HCT116 (cell line): ENCODE results near the gene KCNE4. TPM values are rescaled to one million over a fixed set of nuclear protein-coding genes. Genes with fewer than 3 reads are reported as not detected.

Experiments used
- ATAC-seq: fragments of 200-7000 bp; cut with Tn5 transposase; 2 replicates; pipeline ENCODE4 v1.9.1; 2020; ENCODE audit warnings: mild to moderate bottlenecking, moderate library complexity
- BruUV-seq: library from RNA; stranded (reverse); fragments of 400-500 nt; replicated peaks from 2 replicates; lab custom pipeline; 2021; lab: Mats Ljungman, UMichigan
- CTCF ChIA-PET: fragments of 300-600 bp; sonication (Branson Sonifier 250); formaldehyde crosslinking; loops from one replicate; lab custom pipeline; 2021; ENCODE audit warnings: antibody characterized with exemption; lab: Charles Lee
- POLR2A ChIA-PET: fragments of 300-600, 350-600 bp; sonication (Branson Sonifier 250); formaldehyde crosslinking; loops from one replicate; lab custom pipeline; 2021; ENCODE audit warnings: antibody characterized with exemption; lab: Charles Lee
- RAD21 ChIA-PET, 2 experiments: fragments of 300-600 bp; sonication (Branson Sonifier 250); formaldehyde crosslinking; loops; one replicate each; lab custom pipeline; 2023; ENCODE audit warnings: low total read pairs in 2 of 2; ENCODE audit not compliant: uncharacterized antibody in 2 of 2, unreplicated experiment in 2 of 2, low non-redundant PET in 1 of 2; lab: Charles Lee
- DNase-seq: peaks from one replicate; pipeline ENCODE4 v3.0.0-alpha.2; 2010; ENCODE audit warnings: low read depth, low spot score
- H2AFZ ChIP-seq: fragments of 200-600 bp; shearing (Covaris generic), sonication (generic); 2 replicates; pipeline ENCODE4 v1.6.1; 2017; ENCODE audit warnings: low read depth, mixed run types, mixed read lengths, antibody characterized with exemption, low read length; ENCODE audit not compliant: poor library complexity, severe bottlenecking
- H3K27ac ChIP-seq: 2 replicates; pipeline ENCODE4 v1.5.1; 2012; ENCODE audit warnings: low read depth, low read length
- H3K27me3 ChIP-seq: fragments of 200-600 bp; sonication (generic); 2 replicates; pipeline ENCODE4 v1.6.1; 2016; ENCODE audit warnings: mixed run types, low read length, mixed read lengths; ENCODE audit not compliant: insufficient read depth
- H3K36me3 ChIP-seq, 2 experiments: fragments of 200-500 bp in 1 of 2; fragments of 200-600 bp in 1 of 2; sonication (Bioruptor generic) in 1 of 2; sonication (generic) in 1 of 2; 2 replicates each; pipeline versions ENCODE4 v1.5.1 to v1.6.1; 2014 to 2016; ENCODE audit warnings: low read length in 2 of 2, inconsistent platforms in 1 of 2, mixed read lengths in 1 of 2, mixed run types in 1 of 2; ENCODE audit not compliant: insufficient read depth in 2 of 2, control insufficient read depth in 1 of 2
- H3K4me1 ChIP-seq, 2 experiments: fragments of 200-600 bp in 1 of 2; sonication (generic) in 1 of 2; 2 replicates each; pipeline versions ENCODE4 v1.5.1 to v1.6.1; 2012 to 2017; ENCODE audit warnings: low read length in 2 of 2, inconsistent platforms in 1 of 2, mild to moderate bottlenecking in 1 of 2, mixed read lengths in 1 of 2, mixed run types in 1 of 2, moderate library complexity in 1 of 2; ENCODE audit not compliant: insufficient read depth in 2 of 2, control insufficient read depth in 1 of 2
- H3K4me2 ChIP-seq: fragments of 200-600 bp; sonication (generic); 2 replicates; pipeline ENCODE4 v1.6.1; 2017; ENCODE audit warnings: mixed run types, low read length, mixed read lengths
- H3K4me3 ChIP-seq, 2 experiments: fragments of 200-600 bp in 1 of 2; sonication (generic) in 1 of 2; replicated peaks in 1 of 2; 2 replicates each; pipeline ENCODE4 v1.5.1; 2011 to 2016; ENCODE audit warnings: low read length in 2 of 2, control low read depth in 1 of 2, low read depth in 1 of 2, mild to moderate bottlenecking in 1 of 2, mixed read lengths in 1 of 2, mixed run types in 1 of 2
- H3K79me2 ChIP-seq: fragments of 200-600 bp; sonication (generic); 2 replicates; pipeline ENCODE4 v1.6.1; 2017; ENCODE audit warnings: mild to moderate bottlenecking, mixed run types, low read length, moderate library complexity, mixed read lengths; ENCODE audit not compliant: insufficient read depth
- H3K9ac ChIP-seq: fragments of 200-600 bp; sonication (generic); 2 replicates; pipeline ENCODE4 v1.6.1; 2016; ENCODE audit warnings: low read length, mixed read lengths
- H3K9me2 ChIP-seq: fragments of 200-600 bp; sonication (generic), shearing (Covaris generic); 2 replicates; pipeline ENCODE4 v1.6.1; 2017; ENCODE audit warnings: mixed run types, mild to moderate bottlenecking, moderate library complexity; ENCODE audit not compliant: insufficient read depth
- H3K9me3 ChIP-seq, 2 experiments: fragments of 200-500 bp in 1 of 2; fragments of 200-600 bp in 1 of 2; sonication (Bioruptor generic) in 1 of 2; sonication (generic) in 1 of 2; 2 replicates each; pipeline ENCODE4 v1.6.1; 2014 to 2017; ENCODE audit warnings: low read length in 2 of 2, mixed read lengths in 2 of 2, inconsistent platforms in 1 of 2, low read depth in 1 of 2, mild to moderate bottlenecking in 1 of 2, mixed run types in 1 of 2, moderate library complexity in 1 of 2; ENCODE audit not compliant: control insufficient read depth in 1 of 2, insufficient read depth in 1 of 2
- H4K20me1 ChIP-seq: fragments of 200-600 bp; sonication (generic), shearing (Covaris generic); 2 replicates; pipeline ENCODE4 v1.6.1; 2017; ENCODE audit warnings: mixed run types, mild to moderate bottlenecking, moderate library complexity; ENCODE audit not compliant: insufficient read depth
- ATF3 ChIP-seq: IDR thresholded peaks from 2 replicates; pipeline ENCODE4 v1.6.1; 2012
- CBX3 ChIP-seq: IDR thresholded peaks from 2 replicates; pipeline ENCODE4 v1.6.1; 2012; ENCODE audit warnings: low read depth
- EGR1 ChIP-seq: IDR thresholded peaks from 2 replicates; pipeline ENCODE4 v1.6.1; 2012; ENCODE audit warnings: low read depth
- ELF1 ChIP-seq: IDR thresholded peaks from 2 replicates; pipeline ENCODE4 v1.6.1; 2012; ENCODE audit warnings: low read depth, borderline replicate concordance
- EZH2phosphoT487 ChIP-seq: fragments of 200-600 bp; IDR thresholded peaks from 2 replicates; pipeline ENCODE4 v1.6.1; 2018; ENCODE audit warnings: antibody characterized with exemption, borderline replicate concordance
- FOSL1 ChIP-seq: IDR thresholded peaks from 2 replicates; pipeline ENCODE4 v1.6.1; 2012; ENCODE audit warnings: low read depth
- JUND ChIP-seq: IDR thresholded peaks from 2 replicates; pipeline ENCODE4 v1.6.1; 2012
- POLR2A ChIP-seq: IDR thresholded peaks from 2 replicates; pipeline ENCODE4 v1.7.0; 2011; ENCODE audit warnings: borderline replicate concordance; ENCODE audit not compliant: insufficient read depth, insufficient read length; ENCODE audit errors: extremely low read depth
- POLR2AphosphoS5 ChIP-seq: IDR thresholded peaks from 2 replicates; pipeline ENCODE4 v1.6.1; 2011; ENCODE audit warnings: mild to moderate bottlenecking, low read depth, low read length, moderate library complexity
- RAD21 ChIP-seq: IDR thresholded peaks from 2 replicates; pipeline ENCODE4 v1.6.1; 2012; ENCODE audit warnings: low read depth, mild to moderate bottlenecking
- REST ChIP-seq: IDR thresholded peaks from 2 replicates; pipeline ENCODE4 v1.6.1; 2012; ENCODE audit warnings: low read depth
- TCF7L2 ChIP-seq: IDR thresholded peaks from 2 replicates; pipeline ENCODE4 v1.7.0; 2011; ENCODE audit warnings: borderline replicate concordance, inconsistent platforms; ENCODE audit not compliant: insufficient read depth, insufficient read length; ENCODE audit errors: extremely low read depth
- ZNF274 ChIP-seq: fragments of 200-500 bp; sonication (Bioruptor generic); IDR thresholded peaks from 2 replicates; pipeline ENCODE4 v1.6.1; 2014; ENCODE audit warnings: mild to moderate bottlenecking, low read depth, low read length, inconsistent platforms
- intact Hi-C: fragments of 100-400 bp; cut with micrococcal nuclease; formaldehyde crosslinking; loops from 2 replicates; pipeline ENCODE4 v1.10.0; 2022
- total RNA-seq: library from RNA; stranded (reverse); gene quantifications from one replicate; pipeline ENCODE4 v1.2.1, GENCODE V29; 2021; ENCODE audit not compliant: unreplicated experiment

Gene KCNE4
- total RNA-seq, 1 experiment from 2014 or later, result not detected

- no TSS peak for BruUV-seq
- Histone ChIP-seq H3K27me3 (no peaks in the 10 kb centered on the region), H3K36me3 (no peaks in the 10 kb centered on the region), H3K9me3 (no peaks in the 10 kb centered on the region), H3K27ac (no peak overlapping the region), H3K9ac (no peak overlapping the region), H3K79me2 (no peaks in the 10 kb centered on the region), H3K9me2 (no peaks in the 10 kb centered on the region), H3K4me3 (no peak overlapping the region), H3K4me2 (no peak overlapping the region), H2AFZ (no peak overlapping the region), H3K4me1 (peaks cover 8 to 15% of the 10 kb centered on the region in 2 experiments; a peak in 3 of 4 replicates), H4K20me1 (no peaks in the 10 kb centered on the region)
- DNase-seq (no peak), ATAC-seq (no peak)
- ChIA-PET RAD21 (no interaction called here), CTCF (no interaction called here), POLR2A (no interaction called here)
- TF ChIP-seq REST (no peak), EZH2phosphoT487 (no peak), ATF3 (no peak), CBX3 (no peak)
- intact Hi-C loops, result no loop called here
These were observed 45.9 kb downstream of the KCNE4 start for GRCh38 chr2:223097888-223098383.

GRCh38 chr2:223099561-223099960 lies 47.6 kb downstream of the KCNE4 start:
- no peak overlapping the region for H3K9ac ChIP-seq
- intact Hi-C loops, result no loop called here
- H3K4me1 ChIP-seq, result peaks cover 8 to 15% of the 10 kb centered on the region in 2 experiments; a peak in 3 of 4 replicates
- no peaks in the 10 kb centered on the region for H4K20me1 ChIP-seq
- no peak overlapping the region for H3K27ac ChIP-seq
- H3K4me2 ChIP-seq, result no peak overlapping the region
- ChIA-PET POLR2A (no interaction called here), CTCF (interaction anchor here (1.0 kb wide), 1 partner anchor 128 kb away, joined by 4 read pairs; no protein-coding TSS in a partner anchor), RAD21 (no interaction called here)
- H3K79me2 ChIP-seq, result no peaks in the 10 kb centered on the region
- H3K9me3 ChIP-seq, result no peaks in the 10 kb centered on the region
- no peaks in the 10 kb centered on the region for H3K27me3 ChIP-seq
- no TSS peak for BruUV-seq
- no peaks in the 10 kb centered on the region for H3K36me3 ChIP-seq
- DNase-seq (no peak), ATAC-seq (no peak)
- no peak overlapping the region for H2AFZ ChIP-seq
- H3K4me3 ChIP-seq, result no peak overlapping the region
- no peaks in the 10 kb centered on the region for H3K9me2 ChIP-seq
- TF ChIP-seq RAD21 (no peak), POLR2AphosphoS5 (no peak), ELF1 (no peak), POLR2A (no peak), FOSL1 (no peak), JUND (no peak), EGR1 (no peak), TCF7L2 (no peak), ZNF274 (no peak), REST (no peak)
